ENCODE measurements around the gene COTL1.

COTL1 gene

GRCh38 chr16:84613408-84614072 lies 4.3 kb downstream of the COTL1 start:
- no peak for DNase-seq

GRCh38 chr16:84612686-84613085 lies 5.2 kb downstream of the COTL1 start:
- no peak for DNase-seq

GRCh38 chr16:84611041-84611440 lies 6.8 kb downstream of the COTL1 start:
- no peak for DNase-seq

GRCh38 chr16:84610376-84610775 lies 7.5 kb downstream of the COTL1 start:
- no peak for DNase-seq

- no peak for DNase-seq
Observed at GRCh38 chr16:84609563-84610177, 8.2 kb downstream of the COTL1 start.

- no peak for DNase-seq
Observed at GRCh38 chr16:84608282-84608681, 9.6 kb downstream of the COTL1 start.

GRCh38 chr16:84607694-84608093 lies 10.2 kb downstream of the COTL1 start:
- DNase-seq: no peak

- DNase-seq: no peak
Observed at GRCh38 chr16:84607061-84607460, 10.8 kb downstream of the COTL1 start.

GRCh38 chr16:84606081-84606875 lies 11.6 kb downstream of the COTL1 start:
- no peak for DNase-seq

GRCh38 chr16:84605339-84605848 lies 12.5 kb downstream of the COTL1 start:
- DNase-seq: no peak

- DNase-seq: no peak
Observed at GRCh38 chr16:84604477-84605013, 13.3 kb downstream of the COTL1 start.

- DNase-seq: no peak
Observed at GRCh38 chr16:84603940-84604339, 13.9 kb downstream of the COTL1 start.

- no peak for DNase-seq
Observed at GRCh38 chr16:84603140-84603816, 14.6 kb downstream of the COTL1 start.

- DNase-seq: no peak
Observed at GRCh38 chr16:84600343-84601229, 17.3 kb downstream of the COTL1 start.

- peak; percentile 10 for DNase-seq
Observed at GRCh38 chr16:84599521-84600202, 18.2 kb downstream of the COTL1 start.

GRCh38 chr16:84598360-84598759 lies 19.5 kb downstream of the COTL1 start:
- DNase-seq: no peak

GRCh38 chr16:84597931-84598351 lies 19.9 kb downstream of the COTL1 start:
- DNase-seq: no peak

GRCh38 chr16:84597528-84597896 lies 20.4 kb downstream of the COTL1 start:
- no peak for DNase-seq

- no peak for DNase-seq
Observed at GRCh38 chr16:84596801-84597527, 20.9 kb downstream of the COTL1 start.

- no peak for DNase-seq
Observed at GRCh38 chr16:84596161-84596560, 21.7 kb downstream of the COTL1 start.

All from effector CD8-positive, alpha-beta T cell (primary cell).